ENCODE measurements around the gene EPHB1. TPM values are rescaled to one million over a fixed set of nuclear protein-coding genes. Genes with fewer than 3 reads are reported as not detected.

Gene EPHB1
- total RNA-seq, 1 experiment from 2014 or later = 0.86 TPM

DNA sequence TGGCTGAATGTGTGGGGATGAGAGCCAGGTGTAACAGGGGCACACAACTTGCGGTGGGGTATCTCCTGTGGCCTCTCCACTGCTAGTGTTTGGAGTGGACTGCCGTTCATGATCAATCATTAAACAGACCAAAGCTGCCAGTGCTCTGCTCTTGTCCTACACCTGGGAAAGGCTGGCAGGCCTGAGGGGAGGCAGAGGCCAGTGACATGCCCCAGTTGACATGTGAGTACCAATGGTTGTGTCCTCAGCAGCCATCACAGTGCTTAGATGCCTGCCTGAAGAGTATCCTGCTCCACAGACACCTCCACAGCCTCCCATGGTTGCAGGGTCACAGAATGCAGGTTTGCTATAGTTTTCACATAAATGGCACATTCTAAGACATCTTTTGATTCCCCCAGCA, 348.4 kb downstream of the EPHB1 start:
- H3K27ac ChIP-seq (ENCODE audit: low read depth, low read length) = no peak overlapping the region
- H2AFZ ChIP-seq (ENCODE audit: low read depth, low read length, poor library complexity, severe bottlenecking) = no peak overlapping the region
- no peak for DNase-seq (ENCODE audit: low read depth, low spot score)
- H3K9me3 ChIP-seq (ENCODE audit: control insufficient read depth in 1 of 2, insufficient read depth in 1 of 2, low read depth in 1 of 2, low read length in 2 of 2) = no peaks in the 10 kb centered on the region
- no peaks in the 10 kb centered on the region for H3K36me3 ChIP-seq (ENCODE audit: control insufficient read depth in 1 of 2, insufficient read depth in 2 of 2, low read length in 2 of 2)
- no peaks in the 10 kb centered on the region for H4K20me1 ChIP-seq (ENCODE audit: insufficient read depth)
- no peaks in the 10 kb centered on the region for H3K79me2 ChIP-seq (ENCODE audit: insufficient read depth, low read length)
- TF ChIP-seq, protein P1, sequence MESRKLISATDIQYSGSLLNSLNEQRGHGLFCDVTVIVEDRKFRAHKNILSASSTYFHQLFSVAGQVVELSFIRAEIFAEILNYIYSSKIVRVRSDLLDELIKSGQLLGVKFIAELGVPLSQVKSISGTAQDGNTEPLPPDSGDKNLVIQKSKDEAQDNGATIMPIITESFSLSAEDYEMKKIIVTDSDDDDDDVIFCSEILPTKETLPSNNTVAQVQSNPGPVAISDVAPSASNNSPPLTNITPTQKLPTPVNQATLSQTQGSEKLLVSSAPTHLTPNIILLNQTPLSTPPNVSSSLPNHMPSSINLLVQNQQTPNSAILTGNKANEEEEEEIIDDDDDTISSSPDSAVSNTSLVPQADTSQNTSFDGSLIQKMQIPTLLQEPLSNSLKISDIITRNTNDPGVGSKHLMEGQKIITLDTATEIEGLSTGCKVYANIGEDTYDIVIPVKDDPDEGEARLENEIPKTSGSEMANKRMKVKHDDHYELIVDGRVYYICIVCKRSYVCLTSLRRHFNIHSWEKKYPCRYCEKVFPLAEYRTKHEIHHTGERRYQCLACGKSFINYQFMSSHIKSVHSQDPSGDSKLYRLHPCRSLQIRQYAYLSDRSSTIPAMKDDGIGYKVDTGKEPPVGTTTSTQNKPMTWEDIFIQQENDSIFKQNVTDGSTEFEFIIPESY (IDR thresholded peaks at IDR 0.05; ENCODE audit: extremely low read depth, insufficient replicate concordance, low read length) = no peak
- TF ChIP-seq, protein P2, sequence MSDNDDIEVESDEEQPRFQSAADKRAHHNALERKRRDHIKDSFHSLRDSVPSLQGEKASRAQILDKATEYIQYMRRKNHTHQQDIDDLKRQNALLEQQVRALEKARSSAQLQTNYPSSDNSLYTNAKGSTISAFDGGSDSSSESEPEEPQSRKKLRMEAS (IDR thresholded peaks at IDR 0.05) = no peak
- TF ChIP-seq POLR2AphosphoS5 (IDR thresholded peaks at IDR 0.05; ENCODE audit: low read depth, low read length) = no peak
- TF ChIP-seq RAD21 (IDR thresholded peaks at IDR 0.05; ENCODE audit: low read depth) = no peak
- TF ChIP-seq CBX3 (IDR thresholded peaks at IDR 0.05; ENCODE audit: low read depth) = no peak
- H3K4me2 ChIP-seq (ENCODE audit: low read length) = no peak overlapping the region
- no peak for ATAC-seq
- H3K9me2 ChIP-seq (ENCODE audit: insufficient read depth) = no peaks in the 10 kb centered on the region
- intact Hi-C loops (cut with micrococcal nuclease) = no loop called here
- no peaks in the 10 kb centered on the region for H3K4me1 ChIP-seq (ENCODE audit: control insufficient read depth in 1 of 2, insufficient read depth in 2 of 2, low read length in 2 of 2)
- no peak overlapping the region for H3K9ac ChIP-seq (ENCODE audit: low read length)
- BruUV-seq (replicated peaks) = no TSS peak
- peaks cover 21% of the 10 kb centered on the region; the same call in 1 of the 2 replicates for H3K27me3 ChIP-seq (ENCODE audit: insufficient read depth, low read length)
- H3K4me3 ChIP-seq (replicated peaks in 1 of 2; ENCODE audit: low read depth in 1 of 2, low read length in 2 of 2) = no peak overlapping the region
- CTCF ChIA-PET = no interaction called here
- RAD21 ChIA-PET (ENCODE audit: low non-redundant PET in 1 of 2, low total read pairs in 2 of 2, uncharacterized antibody in 2 of 2, unreplicated experiment in 2 of 2) = no interaction called here
- POLR2A ChIA-PET = no interaction called here

DNA sequence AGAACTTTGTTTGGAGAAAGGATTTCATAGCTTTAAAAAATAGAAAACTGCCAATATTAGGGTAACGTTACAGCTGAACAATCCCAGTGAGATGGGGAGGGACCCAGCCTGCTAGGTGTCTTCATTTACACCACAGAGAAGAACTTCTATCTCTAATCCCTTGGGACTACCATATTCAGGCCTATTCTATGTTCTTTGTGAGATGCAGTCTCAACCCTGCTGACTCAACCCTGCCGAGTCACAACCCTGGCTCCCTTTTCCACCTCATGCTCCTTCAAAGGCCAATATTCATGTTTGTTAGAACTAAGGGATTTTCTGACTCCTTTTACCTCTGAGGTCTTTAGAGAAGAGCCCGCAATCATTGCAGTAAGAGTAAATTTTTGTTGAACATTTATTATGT, 350.5 kb downstream of the EPHB1 start:
- BruUV-seq (replicated peaks) = no TSS peak
- no peaks in the 10 kb centered on the region for H4K20me1 ChIP-seq (ENCODE audit: insufficient read depth)
- H3K4me2 ChIP-seq (ENCODE audit: low read length) = no peak overlapping the region
- no peaks in the 10 kb centered on the region for H3K9me2 ChIP-seq (ENCODE audit: insufficient read depth)
- ATAC-seq = no peak
- no peak overlapping the region for H2AFZ ChIP-seq (ENCODE audit: low read depth, low read length, poor library complexity, severe bottlenecking)
- RAD21 ChIA-PET (ENCODE audit: low non-redundant PET in 1 of 2, low total read pairs in 2 of 2, uncharacterized antibody in 2 of 2, unreplicated experiment in 2 of 2) = no interaction called here
- H3K79me2 ChIP-seq (ENCODE audit: insufficient read depth, low read length) = no peaks in the 10 kb centered on the region
- H3K4me3 ChIP-seq (replicated peaks in 1 of 2; ENCODE audit: low read depth in 1 of 2, low read length in 2 of 2) = no peak overlapping the region
- DNase-seq (ENCODE audit: low read depth, low spot score) = no peak
- POLR2A ChIA-PET = no interaction called here
- CTCF ChIA-PET = no interaction called here
- no peaks in the 10 kb centered on the region for H3K9me3 ChIP-seq (ENCODE audit: control insufficient read depth in 1 of 2, insufficient read depth in 1 of 2, low read depth in 1 of 2, low read length in 2 of 2)
- no peak overlapping the region for H3K9ac ChIP-seq (ENCODE audit: low read length)
- peaks cover 39% of the 10 kb centered on the region; the same call in 1 of the 2 replicates for H3K27me3 ChIP-seq (ENCODE audit: insufficient read depth, low read length)
- TF ChIP-seq RAD21 (IDR thresholded peaks at IDR 0.05; ENCODE audit: low read depth) (no peak), SP1 (IDR thresholded peaks at IDR 0.05; ENCODE audit: low read depth) (no peak), CEBPB (IDR thresholded peaks at IDR 0.05; ENCODE audit: low read depth) (no peak), EZH2 (IDR thresholded peaks at IDR 0.05) (no peak), JUND (IDR thresholded peaks at IDR 0.05) (no peak), ELF1 (IDR thresholded peaks at IDR 0.05; ENCODE audit: borderline replicate concordance, low read depth) (no peak), EGR1 (IDR thresholded peaks at IDR 0.05; ENCODE audit: low read depth) (no peak), TCF7L2 (IDR thresholded peaks at IDR 0.05; ENCODE audit: borderline replicate concordance, extremely low read depth, insufficient read depth, insufficient read length) (no peak)
- no peak overlapping the region for H3K27ac ChIP-seq (ENCODE audit: low read depth, low read length)
- no peaks in the 10 kb centered on the region for H3K4me1 ChIP-seq (ENCODE audit: control insufficient read depth in 1 of 2, insufficient read depth in 2 of 2, low read length in 2 of 2)
- H3K36me3 ChIP-seq (ENCODE audit: control insufficient read depth in 1 of 2, insufficient read depth in 2 of 2, low read length in 2 of 2) = no peaks in the 10 kb centered on the region
- intact Hi-C loops (cut with micrococcal nuclease) = no loop called here

Data from HCT116 (cell line).